Activated CD4-positive, alpha-beta memory T cell treated with anti-CD3 and anti-CD28 coated beads, Interleukin-2, amount 10 ng/mL, durations not matched to agents 7 days and 5 days (primary cell): ENCODE data around the gene RET. TPM values are rescaled to one million over a fixed set of nuclear protein-coding genes. Genes with fewer than 3 reads are reported as not detected.

Source experiments
- CTCF ChIA-PET: fragments of 350-600 bp; sonication (Branson Sonifier 250); formaldehyde crosslinking; loops from one replicate; lab custom pipeline; 2021; ENCODE audit warnings: antibody characterized with exemption, inconsistent platforms; lab: Charles Lee
- POLR2A ChIA-PET: fragments of 350-600 bp; sonication (Branson Sonifier 250); formaldehyde crosslinking; loops from one replicate; lab custom pipeline; 2021; ENCODE audit warnings: antibody characterized with exemption; lab: Charles Lee
- DNase-seq: peaks from one replicate; pipeline ENCODE4 v3.0.0-alpha.2; 2020
- H3K27ac Mint-ChIP-seq: one replicate; pipeline ENCODE4 v1.8.0; 2021; ENCODE audit warnings: mild to moderate bottlenecking, mixed read lengths
- H3K27me3 Mint-ChIP-seq: one replicate; pipeline ENCODE4 v1.8.0; 2021; ENCODE audit warnings: mixed read lengths
- H3K36me3 Mint-ChIP-seq: one replicate; pipeline ENCODE4 v1.8.0; 2021; ENCODE audit warnings: low read depth, mixed read lengths
- H3K4me1 Mint-ChIP-seq: one replicate; pipeline ENCODE4 v1.8.0; 2021; ENCODE audit warnings: mixed read lengths
- H3K4me3 Mint-ChIP-seq: one replicate; pipeline ENCODE4 v1.8.0; 2021; ENCODE audit warnings: mild to moderate bottlenecking, mixed read lengths
- H3K9me3 Mint-ChIP-seq: one replicate; pipeline ENCODE4 v1.8.0; 2021; ENCODE audit warnings: mixed read lengths
- total RNA-seq, 2 experiments: library from RNA; stranded (reverse); gene quantifications; one replicate each; pipeline ENCODE4 v1.2.3, GENCODE V29; 2021

The RET gene
- total RNA-seq, 2 experiments from 2014 or later, result 0.28 to 0.50 TPM

GRCh38 chr10:43120116-43120928 is 43.5 kb downstream of the RET start:
- POLR2A ChIA-PET, result interaction anchor here (0.9 to 14.0 kb wide), 18 partner anchors 9 to 481 kb away, joined by 3 to 415 read pairs (median 4); partner anchors contain the start of genes BMS1 and CSGALNACT2
- H3K4me1 Mint-ChIP-seq, result peaks cover 53% of the 10 kb centered on the region
- no peaks in the 10 kb centered on the region for H3K36me3 Mint-ChIP-seq
- H3K27ac Mint-ChIP-seq, result peak overlapping the region; percentile 88
- no peak for DNase-seq
- CTCF ChIA-PET, result interaction anchor here (0.6 to 5.3 kb wide), 10 partner anchors 9 to 519 kb away, joined by 3 to 43 read pairs (median 6); partner anchors contain the start of gene CSGALNACT2
- no peaks in the 10 kb centered on the region for H3K27me3 Mint-ChIP-seq
- no peaks in the 10 kb centered on the region for H3K9me3 Mint-ChIP-seq
- peak overlapping the region; percentile 37 for H3K4me3 Mint-ChIP-seq

GRCh38 chr10:43120929-43121314 is 44.1 kb downstream of the RET start:
- peak; percentile 87 for DNase-seq
- Mint-ChIP-seq H3K27me3 (no peaks in the 10 kb centered on the region), H3K4me1 (peaks cover 58% of the 10 kb centered on the region), H3K9me3 (no peaks in the 10 kb centered on the region), H3K27ac (peak overlapping the region; percentile 88), H3K36me3 (no peaks in the 10 kb centered on the region), H3K4me3 (peak overlapping the region; percentile 37)
- POLR2A ChIA-PET, result interaction anchor here (0.9 to 14.0 kb wide), 20 partner anchors 8 to 482 kb away, joined by 3 to 415 read pairs (median 4); partner anchors contain the start of genes BMS1 and CSGALNACT2
- CTCF ChIA-PET, result interaction anchor here (0.8 to 5.3 kb wide), 11 partner anchors 9 to 367 kb away, joined by 3 to 43 read pairs (median 4); partner anchors contain the start of gene CSGALNACT2

GRCh38 chr10:43121444-43121843 is 44.6 kb downstream of the RET start:
- H3K27me3 Mint-ChIP-seq, result no peaks in the 10 kb centered on the region
- ChIA-PET CTCF (interaction anchor here (0.8 to 5.3 kb wide), 11 partner anchors 8 to 368 kb away, joined by 3 to 43 read pairs (median 4); partner anchors contain the start of gene CSGALNACT2), POLR2A (interaction anchor here (0.9 to 14.0 kb wide), 15 partner anchors 8 to 482 kb away, joined by 3 to 415 read pairs (median 4); partner anchors contain the start of genes BMS1 and CSGALNACT2)
- peak overlapping the region; percentile 37 for H3K4me3 Mint-ChIP-seq
- H3K27ac Mint-ChIP-seq, result peak overlapping the region; percentile 88
- H3K36me3 Mint-ChIP-seq, result no peaks in the 10 kb centered on the region
- H3K4me1 Mint-ChIP-seq, result peaks cover 62% of the 10 kb centered on the region
- no peak for DNase-seq
- no peaks in the 10 kb centered on the region for H3K9me3 Mint-ChIP-seq

GRCh38 chr10:43122096-43122495 is 45.2 kb downstream of the RET start:
- ChIA-PET POLR2A (interaction anchor here (1.1 to 14.0 kb wide), 4 partner anchors 11 to 339 kb away, joined by 3 to 415 read pairs (median 31); partner anchors contain the start of gene CSGALNACT2), CTCF (interaction anchor here (1.2 to 5.3 kb wide), 5 partner anchors 11 to 83 kb away, joined by 3 to 43 read pairs (median 4); partner anchors contain the start of gene CSGALNACT2)
- no peak overlapping the region for H3K4me3 Mint-ChIP-seq
- H3K27me3 Mint-ChIP-seq, result no peaks in the 10 kb centered on the region
- H3K9me3 Mint-ChIP-seq, result no peaks in the 10 kb centered on the region
- DNase-seq, result no peak
- H3K4me1 Mint-ChIP-seq, result peaks cover 69% of the 10 kb centered on the region
- H3K27ac Mint-ChIP-seq, result peak overlapping the region; percentile 88
- H3K36me3 Mint-ChIP-seq, result no peaks in the 10 kb centered on the region

- H3K27ac Mint-ChIP-seq, result peak overlapping the region; percentile 88
- no peaks in the 10 kb centered on the region for H3K27me3 Mint-ChIP-seq
- ChIA-PET POLR2A (interaction anchor here (1.3 to 14.0 kb wide), 3 partner anchors 10 to 340 kb away, joined by 3 to 415 read pairs (median 59); partner anchors contain the start of gene CSGALNACT2), CTCF (interaction anchor here (1.2 to 5.3 kb wide), 3 partner anchors 16 to 82 kb away, joined by 3 to 43 read pairs (median 4); partner anchors contain the start of gene CSGALNACT2)
- H3K9me3 Mint-ChIP-seq, result no peaks in the 10 kb centered on the region
- no peak for DNase-seq
- H3K4me3 Mint-ChIP-seq, result no peak overlapping the region
- H3K36me3 Mint-ChIP-seq, result no peaks in the 10 kb centered on the region
- H3K4me1 Mint-ChIP-seq, result peaks cover 76% of the 10 kb centered on the region
Measured at GRCh38 chr10:43122826-43123225, 46.0 kb downstream of the RET start.

- no peak overlapping the region for H3K4me3 Mint-ChIP-seq
- H3K9me3 Mint-ChIP-seq, result no peaks in the 10 kb centered on the region
- CTCF ChIA-PET, result interaction anchor here (1.2 to 5.3 kb wide), 2 partner anchors 15 to 70 kb away, joined by 3 to 43 read pairs; partner anchors contain the start of gene CSGALNACT2
- H3K27me3 Mint-ChIP-seq, result no peaks in the 10 kb centered on the region
- POLR2A ChIA-PET, result interaction anchor here (5.6 to 14.0 kb wide), 2 partner anchors 10 to 16 kb away, joined by 59 to 415 read pairs; partner anchors contain the start of gene CSGALNACT2
- no peaks in the 10 kb centered on the region for H3K36me3 Mint-ChIP-seq
- DNase-seq, result peak; percentile 14
- peaks cover 82% of the 10 kb centered on the region for H3K4me1 Mint-ChIP-seq
- peak overlapping the region; percentile 23 for H3K27ac Mint-ChIP-seq
Measured at GRCh38 chr10:43123361-43124093, 46.7 kb downstream of the RET start.

GRCh38 chr10:43124094-43124521 is 47.2 kb downstream of the RET start:
- POLR2A ChIA-PET, result interaction anchor here (5.6 to 14.0 kb wide), 2 partner anchors 9 to 15 kb away, joined by 59 to 415 read pairs; partner anchors contain the start of gene CSGALNACT2
- DNase-seq, result peak; percentile 14
- CTCF ChIA-PET, result no interaction called here
- Mint-ChIP-seq H3K9me3 (no peaks in the 10 kb centered on the region), H3K27me3 (no peaks in the 10 kb centered on the region), H3K4me3 (no peak overlapping the region), H3K4me1 (peaks cover 84% of the 10 kb centered on the region), H3K27ac (peak overlapping the region; percentile 23), H3K36me3 (no peaks in the 10 kb centered on the region)

GRCh38 chr10:43124574-43125273 is 47.9 kb downstream of the RET start:
- H3K9me3 Mint-ChIP-seq, result no peaks in the 10 kb centered on the region
- no peaks in the 10 kb centered on the region for H3K27me3 Mint-ChIP-seq
- no peak overlapping the region for H3K4me3 Mint-ChIP-seq
- peak; percentile 14 for DNase-seq
- H3K27ac Mint-ChIP-seq, result no peak overlapping the region
- CTCF ChIA-PET, result no interaction called here
- POLR2A ChIA-PET, result interaction anchor here (5.6 to 14.0 kb wide), 2 partner anchors 8 to 15 kb away, joined by 59 to 415 read pairs; partner anchors contain the start of gene CSGALNACT2
- H3K4me1 Mint-ChIP-seq, result peaks cover 86% of the 10 kb centered on the region
- H3K36me3 Mint-ChIP-seq, result no peaks in the 10 kb centered on the region

- CTCF ChIA-PET, result no interaction called here
- DNase-seq, result no peak
- Mint-ChIP-seq H3K27me3 (no peaks in the 10 kb centered on the region), H3K9me3 (no peaks in the 10 kb centered on the region), H3K36me3 (no peaks in the 10 kb centered on the region), H3K4me1 (peaks cover 85% of the 10 kb centered on the region), H3K4me3 (no peak overlapping the region), H3K27ac (no peak overlapping the region)
- POLR2A ChIA-PET, result interaction anchor here (14.0 kb wide), 1 partner anchor 14 kb away, joined by 415 read pairs; the partner anchor contains the start of gene CSGALNACT2
Measured at GRCh38 chr10:43125274-43125845, 48.5 kb downstream of the RET start.

GRCh38 chr10:43125881-43126731 is 49.2 kb downstream of the RET start:
- peak; percentile 12 for DNase-seq
- Mint-ChIP-seq H3K4me3 (no peak overlapping the region), H3K9me3 (no peaks in the 10 kb centered on the region), H3K4me1 (peaks cover 85% of the 10 kb centered on the region), H3K27me3 (no peaks in the 10 kb centered on the region), H3K27ac (peak overlapping the region; percentile 84), H3K36me3 (no peaks in the 10 kb centered on the region)
- ChIA-PET CTCF (no interaction called here), POLR2A (interaction anchor here (14.0 kb wide), 1 partner anchor 13 kb away, joined by 415 read pairs; the partner anchor contains the start of gene CSGALNACT2)
